ENCODE data around the gene PPP1R12B.

PPP1R12B gene, protein sequence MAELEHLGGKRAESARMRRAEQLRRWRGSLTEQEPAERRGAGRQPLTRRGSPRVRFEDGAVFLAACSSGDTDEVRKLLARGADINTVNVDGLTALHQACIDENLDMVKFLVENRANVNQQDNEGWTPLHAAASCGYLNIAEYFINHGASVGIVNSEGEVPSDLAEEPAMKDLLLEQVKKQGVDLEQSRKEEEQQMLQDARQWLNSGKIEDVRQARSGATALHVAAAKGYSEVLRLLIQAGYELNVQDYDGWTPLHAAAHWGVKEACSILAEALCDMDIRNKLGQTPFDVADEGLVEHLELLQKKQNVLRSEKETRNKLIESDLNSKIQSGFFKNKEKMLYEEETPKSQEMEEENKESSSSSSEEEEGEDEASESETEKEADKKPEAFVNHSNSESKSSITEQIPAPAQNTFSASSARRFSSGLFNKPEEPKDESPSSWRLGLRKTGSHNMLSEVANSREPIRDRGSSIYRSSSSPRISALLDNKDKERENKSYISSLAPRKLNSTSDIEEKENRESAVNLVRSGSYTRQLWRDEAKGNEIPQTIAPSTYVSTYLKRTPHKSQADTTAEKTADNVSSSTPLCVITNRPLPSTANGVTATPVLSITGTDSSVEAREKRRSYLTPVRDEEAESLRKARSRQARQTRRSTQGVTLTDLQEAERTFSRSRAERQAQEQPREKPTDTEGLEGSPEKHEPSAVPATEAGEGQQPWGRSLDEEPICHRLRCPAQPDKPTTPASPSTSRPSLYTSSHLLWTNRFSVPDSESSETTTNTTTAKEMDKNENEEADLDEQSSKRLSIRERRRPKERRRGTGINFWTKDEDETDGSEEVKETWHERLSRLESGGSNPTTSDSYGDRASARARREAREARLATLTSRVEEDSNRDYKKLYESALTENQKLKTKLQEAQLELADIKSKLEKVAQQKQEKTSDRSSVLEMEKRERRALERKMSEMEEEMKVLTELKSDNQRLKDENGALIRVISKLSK

DNA sequence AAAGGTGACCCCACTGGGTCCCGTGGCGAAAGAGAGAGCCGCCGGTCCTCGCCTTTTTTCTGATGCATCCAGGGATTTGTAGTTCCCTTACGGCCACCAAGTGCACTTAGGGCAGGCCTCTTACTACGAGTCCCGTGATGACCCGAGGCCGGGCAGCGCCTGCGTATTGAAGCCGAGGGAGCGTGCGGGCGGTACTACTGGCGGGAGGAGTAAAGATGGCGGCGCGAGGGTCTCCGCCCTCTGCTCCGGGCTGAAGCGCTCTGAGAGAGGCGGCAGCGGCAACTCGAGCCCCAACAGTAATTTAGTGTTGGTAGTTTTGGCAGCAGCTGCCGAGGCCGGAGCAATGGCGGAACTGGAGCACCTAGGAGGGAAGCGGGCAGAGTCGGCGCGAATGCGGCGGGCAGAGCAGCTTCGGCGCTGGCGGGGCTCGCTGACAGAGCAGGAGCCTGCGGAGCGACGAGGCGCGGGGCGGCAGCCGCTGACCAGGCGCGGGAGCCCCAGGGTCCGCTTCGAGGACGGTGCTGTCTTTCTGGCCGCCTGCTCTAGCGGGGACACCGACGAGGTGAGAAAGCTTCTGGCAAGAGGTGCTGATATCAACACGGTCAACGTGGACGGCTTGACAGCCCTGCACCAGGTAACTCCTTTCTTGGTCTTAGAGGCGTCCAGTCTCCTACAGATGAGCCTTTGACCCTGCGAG lies at the start of gene PPP1R12B:
PPP1R12B (plus strand) TSS at position 191 of the 697 bp plus-strand sequence; CDS start at position 344, 153 bp downstream.
- peak; percentile 92 for DNase-seq (ENCODE audit: low read depth)

- no peak for DNase-seq (ENCODE audit: low read depth)
Measured at GRCh38 chr1:202302166-202302565, 46.3 kb upstream of the PPP1R12B start.

DNA sequence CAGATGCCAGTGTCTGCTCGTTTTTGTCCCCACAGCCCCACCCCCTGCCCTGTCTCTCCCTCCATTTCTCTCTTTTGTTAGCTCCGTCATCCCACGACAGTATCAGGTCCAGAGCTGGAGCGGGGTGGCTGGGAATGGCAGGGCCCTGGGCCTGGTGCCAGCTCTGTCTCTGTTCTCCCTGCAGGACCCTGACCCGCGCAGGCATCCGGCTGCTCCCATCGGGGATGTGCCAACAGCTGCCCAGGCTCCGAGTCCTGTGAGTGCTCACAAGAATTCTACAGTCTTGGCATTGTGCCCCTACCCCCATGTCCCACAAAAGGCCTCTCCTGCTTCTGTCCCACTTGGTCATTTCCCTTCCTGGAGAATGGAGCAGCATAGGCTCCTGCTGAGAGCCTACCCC lies 44.1 kb upstream of the PPP1R12B start:
- no peak for DNase-seq (ENCODE audit: low read depth)

DNA sequence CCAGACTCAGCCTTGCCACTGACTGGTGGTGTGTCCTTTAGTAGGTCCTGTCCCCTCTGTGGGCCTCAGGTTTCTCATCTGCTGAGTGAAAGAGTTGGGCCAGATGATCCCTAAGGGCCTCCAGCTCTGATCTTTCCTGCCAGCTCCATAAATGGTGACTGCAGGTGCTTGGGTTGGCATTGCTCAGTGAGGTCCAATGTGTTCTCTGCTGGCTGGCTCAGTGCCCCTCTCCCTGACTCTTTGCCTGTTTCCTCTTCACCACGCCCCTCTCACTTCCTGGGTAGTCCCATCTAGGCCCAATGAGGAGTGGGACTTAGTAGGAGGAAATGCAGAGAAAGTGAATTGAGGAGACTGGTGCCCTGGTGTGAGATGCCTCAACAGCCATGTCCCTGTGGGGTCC lies 43.3 kb upstream of the PPP1R12B start:
- DNase-seq (ENCODE audit: low read depth) = no peak

GRCh38 chr1:202306535-202307345 lies 41.8 kb upstream of the PPP1R12B start:
- DNase-seq (ENCODE audit: low read depth) = no peak

GRCh38 chr1:202310071-202310725 lies 38.3 kb upstream of the PPP1R12B start:
- no peak for DNase-seq (ENCODE audit: low read depth)

DNA sequence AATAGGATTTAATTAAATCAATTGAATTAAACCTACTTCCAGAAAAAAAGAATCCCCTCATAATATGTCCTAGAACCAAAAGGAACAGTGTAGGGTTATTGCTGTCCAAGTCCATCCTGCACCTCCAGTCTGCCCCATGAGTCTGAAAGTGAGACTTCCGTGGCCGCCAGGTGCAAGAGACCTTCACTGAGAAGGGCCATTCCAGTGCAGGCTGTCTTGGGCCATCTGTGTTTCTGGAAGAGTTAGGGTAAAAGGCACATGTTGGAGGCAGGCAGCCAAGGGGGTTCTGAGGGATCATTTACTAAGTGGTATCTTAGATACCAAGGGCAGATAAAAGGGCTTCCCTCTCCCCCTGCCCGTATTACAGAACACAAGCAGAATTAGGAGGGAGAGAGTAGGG lies 37.8 kb upstream of the PPP1R12B start:
- no peak for DNase-seq (ENCODE audit: low read depth)

DNA sequence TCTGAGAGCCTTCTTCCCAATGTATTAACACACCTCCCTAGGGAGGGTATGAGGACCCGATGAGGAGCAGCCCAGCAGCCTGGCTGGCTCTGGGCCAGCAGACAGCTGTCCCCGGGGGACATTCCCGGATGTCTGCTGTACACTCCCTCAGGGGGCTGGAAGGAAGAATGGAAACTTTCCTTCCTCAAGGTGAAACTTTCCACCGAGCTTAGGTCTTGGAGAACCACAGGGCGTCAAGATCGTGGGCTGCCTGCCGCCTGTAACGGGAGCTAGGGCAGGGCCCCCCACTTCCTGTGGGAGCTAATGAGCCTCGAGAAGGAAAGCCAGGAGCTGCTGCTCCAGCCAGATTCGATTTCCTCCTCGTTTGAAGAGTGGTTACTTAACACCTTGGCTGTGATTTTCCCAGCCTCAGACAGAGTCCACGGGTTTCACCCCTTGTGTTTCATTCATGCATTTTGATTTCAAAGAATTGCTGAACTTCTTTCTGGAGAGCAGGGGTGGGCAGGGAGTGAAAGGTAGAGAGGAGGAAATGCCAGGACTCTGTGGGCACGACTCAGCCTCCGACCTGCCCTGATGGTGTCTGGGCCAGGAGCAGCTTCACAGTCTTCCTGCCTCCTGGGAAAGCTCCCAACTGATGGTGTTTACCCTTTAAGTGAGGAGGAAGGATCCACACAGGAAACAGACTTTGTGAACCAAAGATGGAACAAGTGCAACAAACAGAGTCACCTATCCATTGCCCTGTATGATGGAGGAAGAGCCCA lies 36.4 kb upstream of the PPP1R12B start:
- no peak for DNase-seq (ENCODE audit: low read depth)

- DNase-seq (ENCODE audit: low read depth) = peak; percentile 62
Measured at GRCh38 chr1:202315576-202316168, 32.8 kb upstream of the PPP1R12B start.

DNA sequence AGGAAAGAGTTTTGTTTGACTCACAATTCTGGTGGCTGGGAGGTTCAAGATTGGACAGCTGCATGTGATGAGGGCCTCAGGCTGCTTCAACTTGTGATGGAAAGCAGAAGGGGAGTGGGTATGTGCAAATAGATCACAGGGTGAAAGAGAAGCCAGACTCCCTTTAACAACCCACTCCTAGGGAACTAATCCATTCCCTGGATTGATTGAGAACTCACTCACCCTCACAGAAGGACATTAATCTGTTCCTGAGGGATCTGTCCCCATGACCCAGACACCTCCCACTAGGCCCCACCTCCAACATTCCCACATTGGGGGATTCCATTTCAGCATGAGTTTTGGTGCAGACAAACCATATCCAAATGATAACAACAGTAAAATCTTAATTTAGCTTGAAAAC lies 32.3 kb upstream of the PPP1R12B start:
- DNase-seq (ENCODE audit: low read depth) = no peak

- no peak for DNase-seq (ENCODE audit: low read depth)
Measured at GRCh38 chr1:202317941-202318925, 30.3 kb upstream of the PPP1R12B start.

- DNase-seq (ENCODE audit: low read depth) = no peak
Measured at GRCh38 chr1:202319381-202320080, 29.0 kb upstream of the PPP1R12B start.

DNA sequence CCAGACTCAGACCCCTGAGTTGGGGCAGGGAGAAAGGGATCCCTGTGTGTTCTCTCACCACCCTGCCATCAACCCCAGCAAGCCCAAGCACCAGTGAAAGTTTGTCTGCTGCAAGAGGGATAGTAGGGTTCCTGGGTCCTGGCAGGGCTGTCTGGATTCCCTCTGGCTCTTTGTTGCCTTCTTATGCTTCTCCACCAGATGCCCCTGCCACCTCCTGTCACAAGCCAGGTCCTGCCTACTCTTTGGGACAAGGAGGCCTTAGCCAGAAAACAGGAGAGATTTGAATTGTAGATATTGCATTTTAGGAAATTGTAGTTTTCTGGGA lies 28.5 kb upstream of the PPP1R12B start:
- DNase-seq (ENCODE audit: low read depth) = no peak

- no peak for DNase-seq (ENCODE audit: low read depth)
Measured at GRCh38 chr1:202323731-202324130, 24.8 kb upstream of the PPP1R12B start.

DNA sequence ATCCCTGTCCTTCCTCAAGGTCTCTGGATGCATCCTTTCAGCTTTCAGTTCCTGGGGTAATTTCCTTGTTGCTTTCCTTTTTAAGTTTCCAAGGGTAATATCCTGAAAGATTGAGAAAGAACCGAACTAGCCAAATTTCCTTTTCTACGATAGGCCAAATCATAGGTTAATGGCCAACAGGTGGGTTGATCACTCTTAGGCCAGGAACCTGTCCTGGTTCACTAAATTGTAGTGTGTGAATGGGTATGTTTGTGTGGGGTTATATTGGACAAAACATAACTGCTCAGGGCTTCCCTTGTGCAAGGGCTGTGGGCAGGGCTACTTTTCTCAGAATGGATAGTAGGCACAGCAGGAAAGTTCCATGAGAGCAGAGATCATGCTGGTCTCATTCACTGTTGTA lies 23.9 kb upstream of the PPP1R12B start:
- no peak for DNase-seq (ENCODE audit: low read depth)

DNA sequence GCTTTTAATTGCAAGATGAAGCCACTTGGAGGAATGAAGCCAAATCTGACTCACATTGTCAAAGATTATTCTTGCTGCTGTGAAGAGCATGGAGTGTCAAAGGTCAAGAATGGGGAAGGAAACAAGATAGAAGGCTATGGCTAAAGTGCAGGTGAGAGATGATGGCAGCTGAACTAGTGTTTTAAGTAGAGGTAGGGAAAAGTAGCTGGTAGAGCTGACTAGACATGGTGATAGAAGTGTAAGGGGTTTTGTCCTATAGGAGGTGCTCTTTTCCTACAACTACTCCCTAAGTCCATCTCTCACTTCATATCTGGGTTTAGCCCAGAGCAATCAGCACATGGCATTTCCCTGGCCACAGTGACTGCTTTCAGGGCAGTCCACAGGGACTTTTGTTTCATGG lies 18.6 kb upstream of the PPP1R12B start:
- DNase-seq (ENCODE audit: low read depth) = no peak

DNA sequence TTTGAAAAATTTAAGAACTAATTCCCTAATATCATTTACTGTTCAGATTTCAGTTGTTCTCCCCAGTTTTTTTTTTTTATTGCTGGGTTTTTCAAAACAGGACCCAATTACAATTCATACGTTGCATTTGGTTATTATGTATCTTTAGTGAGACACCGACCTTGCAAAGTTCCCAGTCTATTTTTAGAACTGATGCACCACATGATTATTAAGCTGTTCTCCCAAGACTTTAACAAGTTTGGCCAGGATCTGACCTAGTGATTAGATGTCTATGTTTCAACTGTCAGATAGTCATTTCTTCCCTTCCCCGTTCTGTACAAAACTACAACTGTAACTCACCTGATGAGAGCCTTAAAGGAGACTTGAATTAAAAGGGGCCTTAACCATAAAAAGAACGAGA lies 14.6 kb upstream of the PPP1R12B start:
- DNase-seq (ENCODE audit: low read depth) = no peak
